HepG2 (cell line): Measurements from ENCODE around the gene ACER3. TPM values are rescaled to one million over a fixed set of nuclear protein-coding genes. Genes with fewer than 3 reads are reported as not detected.

ENCODE experiments used
- ATF1 ChIP-seq: IDR thresholded peaks from 2 replicates; pipeline ENCODE4 v1.6.1; 2016; ENCODE audit warnings: mild to moderate bottlenecking, control low read depth
- CCAR2 ChIP-seq: fragments of 200-400 bp; formaldehyde crosslinking; optimal IDR thresholded peaks from 2 replicates; pipeline ENCODE3; 2018; ENCODE audit warnings: low read depth, mild to moderate bottlenecking, low read length, moderate library complexity
- FIP1L1 ChIP-seq: fragments of 200-400 bp; formaldehyde crosslinking; IDR thresholded peaks from 2 replicates; pipeline ENCODE4 v1.6.1; 2018; ENCODE audit warnings: low read depth, mild to moderate bottlenecking, low read length, moderate library complexity, borderline replicate concordance; ENCODE audit not compliant: insufficient read depth
- HDAC1 ChIP-seq: sonication (generic); formaldehyde crosslinking; IDR thresholded peaks from 2 replicates; pipeline ENCODE4 v1.5.1; 2020; ENCODE audit warnings: mild to moderate bottlenecking, missing genetic modification reagents
- HNRNPLL ChIP-seq: fragments of 200-400 bp; formaldehyde crosslinking; IDR thresholded peaks from 2 replicates; pipeline ENCODE4 v1.6.1; 2017; ENCODE audit warnings: mild to moderate bottlenecking, low read depth, low read length; ENCODE audit not compliant: poor library complexity, severe bottlenecking
- MIER2 ChIP-seq: IDR thresholded peaks from 2 replicates; pipeline ENCODE4 v1.6.1; 2016; ENCODE audit warnings: missing biosample characterization, missing genetic modification reagents
- NFE2L2 ChIP-seq: fragments of 150-350 bp; IDR thresholded peaks from 2 replicates; pipeline ENCODE4 v1.6.1; 2014; ENCODE audit warnings: low read length
- RBM22 ChIP-seq: fragments of 200-400 bp; formaldehyde crosslinking; optimal IDR thresholded peaks from 2 replicates; pipeline ENCODE3; 2017; ENCODE audit warnings: mild to moderate bottlenecking, low read length, moderate library complexity
- SALL2 ChIP-seq: sonication (generic); formaldehyde crosslinking; IDR thresholded peaks from 2 replicates; pipeline ENCODE4 v1.8.1; 2023; ENCODE audit warnings: mild to moderate bottlenecking, missing genetic modification reagents, inconsistent platforms
- SP140L ChIP-seq: sonication (generic); formaldehyde crosslinking; IDR thresholded peaks from 2 replicates; pipeline ENCODE4 v1.4.0; 2020; ENCODE audit warnings: missing genetic modification reagents, borderline replicate concordance
- SRSF4 ChIP-seq: fragments of 200-400 bp; formaldehyde crosslinking; IDR thresholded peaks from one replicate; pipeline ENCODE4 v1.6.1; 2018; ENCODE audit warnings: mild to moderate bottlenecking, low read depth, low read length, moderate library complexity; ENCODE audit not compliant: poor library complexity, severe bottlenecking
- THYN1 ChIP-seq: sonication (generic); formaldehyde crosslinking; IDR thresholded peaks from 2 replicates; pipeline ENCODE4 v1.8.1; 2023; ENCODE audit warnings: low read depth, mild to moderate bottlenecking, moderate library complexity, missing genetic modification reagents, borderline replicate concordance
- YEATS4 ChIP-seq: sonication (generic); formaldehyde crosslinking; IDR thresholded peaks from 2 replicates; pipeline ENCODE4 v1.4.0; 2020; ENCODE audit warnings: missing genetic modification reagents, borderline replicate concordance
- ZBTB38 ChIP-seq: sonication (generic); formaldehyde crosslinking; IDR thresholded peaks from 2 replicates; pipeline ENCODE4 v1.5.1; 2020; ENCODE audit warnings: mild to moderate bottlenecking, missing genetic modification reagents
- ZFP36L1 ChIP-seq: sonication (generic); formaldehyde crosslinking; IDR thresholded peaks from 2 replicates; pipeline ENCODE4 v1.8.0; 2022; ENCODE audit warnings: mild to moderate bottlenecking, missing genetic modification reagents, moderate library complexity
- ZFP36L2 ChIP-seq: sonication (generic); formaldehyde crosslinking; IDR thresholded peaks from 2 replicates; pipeline ENCODE4 v1.4.0; 2020; ENCODE audit warnings: missing genetic modification reagents
- ZNF143 ChIP-seq: sonication (generic); formaldehyde crosslinking; IDR thresholded peaks from 2 replicates; pipeline ENCODE4 v1.4.0; 2020; ENCODE audit warnings: missing genetic modification reagents
- ZNF670 ChIP-seq: sonication (generic); formaldehyde crosslinking; IDR thresholded peaks from 2 replicates; pipeline ENCODE4 v1.8.0; 2022; ENCODE audit warnings: mild to moderate bottlenecking, missing genetic modification reagents, borderline replicate concordance
- ZNF777 ChIP-seq: sonication (generic); formaldehyde crosslinking; IDR thresholded peaks from 2 replicates; pipeline ENCODE4 v1.4.0; 2020; ENCODE audit warnings: missing genetic modification reagents
- ZSCAN22 ChIP-seq: sonication (generic); formaldehyde crosslinking; IDR thresholded peaks from 2 replicates; pipeline ENCODE4 v1.4.0; 2020; ENCODE audit warnings: mild to moderate bottlenecking, missing genetic modification reagents
- polyA plus RNA-seq, 8 experiments: library from polyadenylated mRNA; depleted of rRNA in 3 of 8; stranded (reverse) in 7 of 8; unstranded in 1 of 8; fragments of >200 nt; fragmentation: Illumina TruSeq in 4 of 8; extraction: Trizol in 4 of 8; gene quantifications; 2 replicates each; pipeline versions ENCODE4 v1.2.1 to v1.2.3, GENCODE V29; 2011 to 2016; ENCODE audit warnings: low read depth in 4 of 8, missing spikeins in 1 of 8, mixed read lengths in 1 of 8; ENCODE audit not compliant: insufficient read depth in 1 of 8
- total RNA-seq, 5 experiments: library from RNA; depleted of rRNA; stranded (reverse); fragments of >200 nt; fragmentation: Illumina TruSeq; extraction: Trizol; gene quantifications; 2 replicates each; pipeline ENCODE4 v1.2.3, GENCODE V29; 2016; ENCODE audit warnings: low read depth in 1 of 5
- TF ChIP-seq, protein P1 (sequence below): sonication (generic); formaldehyde crosslinking; IDR thresholded peaks from 2 replicates; pipeline ENCODE4 v1.4.0; 2020; ENCODE audit warnings: missing genetic modification reagents
- TF ChIP-seq, protein P2 (sequence below): IDR thresholded peaks from 2 replicates; pipeline ENCODE4 v1.6.1; 2016; ENCODE audit warnings: missing genetic modification reagents, missing compliant biosample characterization
- TF ChIP-seq, protein P3 (sequence below): sonication (generic); formaldehyde crosslinking; IDR thresholded peaks from 2 replicates; pipeline ENCODE4 v1.4.0; 2020; ENCODE audit warnings: missing genetic modification reagents
- TF ChIP-seq, protein P4 (sequence below): sonication (generic); formaldehyde crosslinking; IDR thresholded peaks from 2 replicates; pipeline ENCODE4 v1.9.0; 2021; ENCODE audit warnings: missing genetic modification reagents, mild to moderate bottlenecking, borderline replicate concordance

The ACER3 gene
- total and polyA plus RNA-seq, 2 of the 13 experiments (the other 11 are each of a cell fraction or from before 2014, with no cell fraction given) = 6.0 to 9.8 TPM

DNA sequence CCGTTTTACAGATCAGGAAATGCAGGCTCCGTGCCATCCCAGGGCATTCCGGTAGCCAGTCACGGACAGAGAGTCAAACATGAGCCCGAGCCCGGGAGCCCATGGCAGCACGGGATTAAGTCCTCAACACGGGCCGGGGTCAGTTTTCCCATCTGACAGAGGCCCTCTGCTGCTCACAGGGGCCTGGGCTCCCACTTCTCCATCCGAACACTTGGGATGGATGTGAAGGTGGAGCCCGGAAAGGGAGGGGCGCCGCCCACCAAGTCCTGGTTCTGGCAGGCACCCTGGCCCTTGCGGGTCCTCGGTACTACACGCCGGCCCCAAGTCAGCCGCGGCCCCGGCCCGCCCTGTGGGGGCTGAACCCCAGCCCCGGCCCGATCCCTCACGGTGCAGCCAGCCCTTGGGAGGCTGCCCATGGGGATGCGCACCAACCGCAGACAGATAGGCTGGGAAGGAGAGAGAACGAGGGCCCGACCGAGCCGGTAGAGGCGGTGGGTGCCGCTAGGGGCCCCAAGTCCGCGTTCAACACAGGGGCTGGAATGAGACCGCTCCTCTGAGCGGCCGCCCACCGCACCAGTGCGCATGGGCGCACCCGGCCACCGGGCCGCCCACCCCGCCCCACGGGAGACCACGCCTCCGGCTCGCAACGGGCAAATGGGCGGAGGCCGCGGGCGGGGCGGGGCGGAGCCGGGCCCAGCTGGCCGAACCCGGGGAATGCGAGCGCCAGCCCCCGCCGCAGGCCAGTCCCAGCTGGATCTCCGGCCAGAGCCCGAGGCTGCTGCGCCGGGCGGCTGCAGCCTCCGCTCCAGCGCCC is 205.7 kb downstream of the ACER3 start, which contains the start of gene CAPN5 (continued):
- TF ChIP-seq, protein P1, sequence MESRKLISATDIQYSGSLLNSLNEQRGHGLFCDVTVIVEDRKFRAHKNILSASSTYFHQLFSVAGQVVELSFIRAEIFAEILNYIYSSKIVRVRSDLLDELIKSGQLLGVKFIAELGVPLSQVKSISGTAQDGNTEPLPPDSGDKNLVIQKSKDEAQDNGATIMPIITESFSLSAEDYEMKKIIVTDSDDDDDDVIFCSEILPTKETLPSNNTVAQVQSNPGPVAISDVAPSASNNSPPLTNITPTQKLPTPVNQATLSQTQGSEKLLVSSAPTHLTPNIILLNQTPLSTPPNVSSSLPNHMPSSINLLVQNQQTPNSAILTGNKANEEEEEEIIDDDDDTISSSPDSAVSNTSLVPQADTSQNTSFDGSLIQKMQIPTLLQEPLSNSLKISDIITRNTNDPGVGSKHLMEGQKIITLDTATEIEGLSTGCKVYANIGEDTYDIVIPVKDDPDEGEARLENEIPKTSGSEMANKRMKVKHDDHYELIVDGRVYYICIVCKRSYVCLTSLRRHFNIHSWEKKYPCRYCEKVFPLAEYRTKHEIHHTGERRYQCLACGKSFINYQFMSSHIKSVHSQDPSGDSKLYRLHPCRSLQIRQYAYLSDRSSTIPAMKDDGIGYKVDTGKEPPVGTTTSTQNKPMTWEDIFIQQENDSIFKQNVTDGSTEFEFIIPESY (CRISPR knock-in tag) = no peak
- TF ChIP-seq ATF1 (CRISPR knock-in tag) (no peak), SRSF4 (no peak), ZSCAN22 (CRISPR knock-in tag) (no peak), ZNF670 (CRISPR knock-in tag) (no peak), THYN1 (CRISPR knock-in tag) (peak; percentile 75; the same call in 1 of the 2 replicates), RBM22 (no peak), SALL2 (CRISPR knock-in tag) (0 out of 2 replicates have a peak, but pooled peaks have one; percentile 31), CCAR2 (no peak), FIP1L1 (no peak), HNRNPLL (peak; percentile 60), NFE2L2 (no peak), ZNF777 (CRISPR knock-in tag) (no peak; the same call in 1 of the 2 replicates), SP140L (CRISPR knock-in tag) (no peak), MIER2 (CRISPR knock-in tag) (no peak), HDAC1 (peak; percentile 81; the same call in 1 of the 2 replicates), ZFP36L2 (CRISPR knock-in tag) (no peak), ZNF143 (CRISPR knock-in tag) (no peak), ZFP36L1 (no peak), ZBTB38 (CRISPR knock-in tag) (no peak), YEATS4 (CRISPR knock-in tag) (peak; percentile 56)
- TF ChIP-seq, protein P2, sequence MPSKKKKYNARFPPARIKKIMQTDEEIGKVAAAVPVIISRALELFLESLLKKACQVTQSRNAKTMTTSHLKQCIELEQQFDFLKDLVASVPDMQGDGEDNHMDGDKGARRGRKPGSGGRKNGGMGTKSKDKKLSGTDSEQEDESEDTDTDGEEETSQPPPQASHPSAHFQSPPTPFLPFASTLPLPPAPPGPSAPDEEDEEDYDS = peak; percentile 27; the same call in 1 of the 2 replicates
- TF ChIP-seq, protein P3, sequence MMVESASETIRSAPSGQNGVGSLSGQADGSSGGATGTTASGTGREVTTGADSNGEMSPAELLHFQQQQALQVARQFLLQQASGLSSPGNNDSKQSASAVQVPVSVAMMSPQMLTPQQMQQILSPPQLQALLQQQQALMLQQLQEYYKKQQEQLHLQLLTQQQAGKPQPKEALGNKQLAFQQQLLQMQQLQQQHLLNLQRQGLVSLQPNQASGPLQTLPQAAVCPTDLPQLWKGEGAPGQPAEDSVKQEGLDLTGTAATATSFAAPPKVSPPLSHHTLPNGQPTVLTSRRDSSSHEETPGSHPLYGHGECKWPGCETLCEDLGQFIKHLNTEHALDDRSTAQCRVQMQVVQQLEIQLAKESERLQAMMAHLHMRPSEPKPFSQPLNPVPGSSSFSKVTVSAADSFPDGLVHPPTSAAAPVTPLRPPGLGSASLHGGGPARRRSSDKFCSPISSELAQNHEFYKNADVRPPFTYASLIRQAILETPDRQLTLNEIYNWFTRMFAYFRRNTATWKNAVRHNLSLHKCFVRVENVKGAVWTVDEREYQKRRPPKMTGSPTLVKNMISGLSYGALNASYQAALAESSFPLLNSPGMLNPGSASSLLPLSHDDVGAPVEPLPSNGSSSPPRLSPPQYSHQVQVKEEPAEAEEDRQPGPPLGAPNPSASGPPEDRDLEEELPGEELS (CRISPR knock-in tag) = no peak
- TF ChIP-seq, protein P4, sequence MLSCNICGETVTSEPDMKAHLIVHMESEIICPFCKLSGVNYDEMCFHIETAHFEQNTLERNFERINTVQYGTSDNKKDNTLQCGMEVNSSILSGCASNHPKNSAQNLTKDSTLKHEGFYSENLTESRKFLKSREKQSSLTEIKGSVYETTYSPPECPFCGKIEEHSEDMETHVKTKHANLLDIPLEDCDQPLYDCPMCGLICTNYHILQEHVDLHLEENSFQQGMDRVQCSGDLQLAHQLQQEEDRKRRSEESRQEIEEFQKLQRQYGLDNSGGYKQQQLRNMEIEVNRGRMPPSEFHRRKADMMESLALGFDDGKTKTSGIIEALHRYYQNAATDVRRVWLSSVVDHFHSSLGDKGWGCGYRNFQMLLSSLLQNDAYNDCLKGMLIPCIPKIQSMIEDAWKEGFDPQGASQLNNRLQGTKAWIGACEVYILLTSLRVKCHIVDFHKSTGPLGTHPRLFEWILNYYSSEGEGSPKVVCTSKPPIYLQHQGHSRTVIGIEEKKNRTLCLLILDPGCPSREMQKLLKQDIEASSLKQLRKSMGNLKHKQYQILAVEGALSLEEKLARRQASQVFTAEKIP (CRISPR knock-in tag) = no peak
